ENCODE results near the gene NLRC4. TPM values are rescaled to one million over a fixed set of nuclear protein-coding genes. Genes with fewer than 3 reads are reported as not detected.

NLRC4 gene
- total RNA-seq, 4 donors from 2014 or later: 0.44 to 0.91 (median 0.57) TPM; not detected in 1

DNA sequence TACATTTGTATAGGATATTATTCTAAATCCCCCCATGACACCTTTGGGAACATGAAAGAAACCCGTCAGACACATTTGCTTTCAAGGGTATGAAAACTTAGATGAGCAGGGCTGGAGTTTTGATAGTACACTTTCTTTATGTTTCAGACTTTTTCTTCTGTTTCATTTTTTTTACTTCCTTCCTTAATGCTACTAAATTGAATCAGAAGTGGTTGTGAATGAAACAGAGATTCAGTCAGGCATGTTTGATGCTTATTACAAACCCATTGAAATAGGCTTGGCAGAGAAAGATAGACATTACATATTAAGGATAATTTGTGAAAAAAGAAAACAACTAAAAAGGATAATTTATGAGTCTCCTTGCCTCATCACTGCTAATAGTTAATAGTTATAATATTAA lies 72.3 kb downstream of the NLRC4 start:
- H3K4me3 ChIP-seq: no peak overlapping the region
- no peaks in the 10 kb centered on the region for H3K9me3 ChIP-seq
- 50 to 71% methylated on average over 1 of the region's 1 CpG for WGBS, 2 donors
- no peaks in the 10 kb centered on the region for H3K4me1 ChIP-seq
- H3K27ac ChIP-seq: no peak overlapping the region
- peaks cover 0 to 69% (median 3%) of the 10 kb centered on the region in 3 donors for H3K36me3 ChIP-seq
- no peaks in the 10 kb centered on the region for H3K27me3 ChIP-seq
- DNase-seq: no peak
- intact Hi-C loops (cut with DNase I): no loop called here
- TF ChIP-seq CTCF (IDR thresholded peaks at IDR 0.05) (no peak), POLR2A (IDR thresholded peaks at IDR 0.05) (no peak)

GRCh38 chr2:32189011-32189410 lies 75.7 kb downstream of the NLRC4 start:
- DNase-seq: no peak
- Histone ChIP-seq H3K4me3 (no peak overlapping the region), H3K9me3 (no peaks in the 10 kb centered on the region), H3K36me3 (peaks cover 0 to 73% (median 3%) of the 10 kb centered on the region in 3 donors), H3K27ac (no peak overlapping the region), H3K27me3 (no peaks in the 10 kb centered on the region), H3K4me1 (no peaks in the 10 kb centered on the region)
- intact Hi-C loops (cut with DNase I): no loop called here
- 63 to 94% methylated on average over 1 to 6 of the region's 6 CpGs for WGBS, 2 donors
- TF ChIP-seq CTCF (IDR thresholded peaks at IDR 0.05) (no peak), POLR2A (IDR thresholded peaks at IDR 0.05) (no peak)

DNA sequence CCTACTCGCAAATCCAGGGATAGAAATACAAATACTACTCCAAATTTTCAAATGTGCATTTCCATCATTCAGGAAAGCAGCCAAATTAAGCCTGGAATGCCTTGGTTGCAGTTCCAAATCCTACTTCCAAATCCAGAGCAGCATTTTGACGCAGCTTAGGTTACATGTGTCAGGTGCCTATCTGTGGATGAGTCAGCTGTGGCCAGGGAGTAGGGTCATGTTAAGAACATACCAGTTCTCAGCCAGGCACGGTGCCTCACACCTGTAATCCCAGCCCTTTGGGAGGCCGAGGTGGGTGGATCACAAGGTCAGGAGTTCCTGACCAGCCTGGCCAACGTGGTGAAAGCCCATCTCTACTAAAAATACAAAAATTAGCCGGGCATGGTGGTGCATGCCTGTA lies 82.0 kb downstream of the NLRC4 start:
- no peak for DNase-seq
- WGBS, 2 donors: 87 to 90% methylated on average over 3 to 5 of the region's 6 CpGs
- Histone ChIP-seq H3K27ac (no peak overlapping the region), H3K27me3 (no peaks in the 10 kb centered on the region), H3K9me3 (no peaks in the 10 kb centered on the region), H3K4me1 (no peaks in the 10 kb centered on the region), H3K36me3 (peaks cover 0 to 88% (median 0%) of the 10 kb centered on the region in 3 donors), H3K4me3 (no peak overlapping the region)
- TF ChIP-seq POLR2A (IDR thresholded peaks at IDR 0.05) (no peak), CTCF (IDR thresholded peaks at IDR 0.05) (no peak)
- intact Hi-C loops (cut with DNase I): no loop called here

Small RNA genes lying within 50 kb of the gene (small RNA-seq; reads per million reads assigned to genes)
- gene RNU6-647P: 0 reads per million in 4 donors

Other genes starting within 250 kb of the NLRC4 start
- 10 to 100 TPM; 53.0 to 58.2 (median 54.6) TPM for gene DPY30, start 225.1 kb downstream of the NLRC4 start, total RNA-seq
- gene SPAST, start 201.3 kb downstream of the NLRC4 start, total RNA-seq: 10 to 100 TPM; 13.1 to 19.4 (median 14.4) TPM
- gene SLC30A6, start 99.0 kb downstream of the NLRC4 start, total RNA-seq: 10 to 100 TPM in 3 of 4 donors, 1 to 10 TPM in 1; 9.3 to 22.5 (median 17.2) TPM
- 10 to 100 TPM; 11.9 to 34.9 (median 13.7) TPM for gene YIPF4, start 13.0 kb upstream of the NLRC4 start, total RNA-seq
- 100 to 1,000 TPM in 1 of 4 donors, 10 to 100 TPM in 3; 56.7 to 120 (median 76.6) TPM for gene BIRC6, start 92.1 kb upstream of the NLRC4 start, total RNA-seq